ENCODE data around the gene ACOXL.
A peak's percentile ranks its signal among the peaks of the same experiment; 100 is the strongest.
"Not testable (repeated sequence)": the region's sequence is repeated elsewhere in the genome, so short reads cannot be mapped to it uniquely, and the experiment has no call there.

Gene ACOXL

GRCh38 chr2:110854355-110855081, 122.1 kb downstream of the ACOXL start:
- Histone ChIP-seq H3K27ac (no peak overlapping the region), H3K4me1 (peaks cover 17 to 61% (median 54%) of the 10 kb centered on the region in 10 experiments), H3K9me3 (replicated peaks in 1 of 11) (peaks cover 0 to 10% (median 4%) of the 10 kb centered on the region in 11 experiments; a peak in 4 of 22 replicates), H3K9ac (no peak overlapping the region), H3K27me3 (0 out of 22 replicates have a peak, but pooled peaks cover 0 to 13% (median 0%) of the 10 kb centered on the region in 11 experiments), H3K36me3 (no peaks in the 10 kb centered on the region), H3K4me2 (peak overlapping the region in 9 of 11 experiments; percentile 4 to 77 (median 52); a peak in 17 of 22 replicates), H4K20me1 (no peaks in the 10 kb centered on the region), H3K4me3 (no peak overlapping the region)
- TF ChIP-seq Cebpa-rat (IDR thresholded peaks at IDR 0.05): no peak

GRCh38 chr2:110855841-110856240, 123.5 kb downstream of the ACOXL start:
- not testable (repeated sequence) for H3K9ac ChIP-seq; H3K9me3 ChIP-seq (replicated peaks in 1 of 11); H3K36me3 ChIP-seq; H4K20me1 ChIP-seq; H3K4me3 ChIP-seq; H3K27ac ChIP-seq
- Histone ChIP-seq H3K4me1 (peaks cover 17 to 75% (median 67%) of the 10 kb centered on the region in 10 experiments), H3K27me3 (0 out of 22 replicates have a peak, but pooled peaks cover 0 to 14% (median 0%) of the 10 kb centered on the region in 11 experiments), H3K4me2 (peak overlapping the region in 1 of 11 experiments; percentile 61; a peak in 1 of 22 replicates)

GRCh38 chr2:110858135-110858725, 125.9 kb downstream of the ACOXL start:
- H3K4me3 ChIP-seq: no peak overlapping the region
- H3K36me3 ChIP-seq: no peaks in the 10 kb centered on the region
- 0 out of 22 replicates have a peak, but pooled peaks cover 0 to 14% (median 0%) of the 10 kb centered on the region in 11 experiments for H3K27me3 ChIP-seq
- H3K9ac ChIP-seq: peak overlapping the region in 1 of 11 experiments; percentile 30; a peak in 1 of 22 replicates
- peak in 1 of 11 experiments; percentile 36; a peak in 1 of 22 replicates for TF ChIP-seq Cebpa-rat (IDR thresholded peaks at IDR 0.05)
- peaks cover 0 to 10% (median 4%) of the 10 kb centered on the region in 11 experiments; a peak in 4 of 22 replicates for H3K9me3 ChIP-seq (replicated peaks in 1 of 11)
- no peaks in the 10 kb centered on the region for H4K20me1 ChIP-seq
- H3K27ac ChIP-seq: peak overlapping the region in 1 of 11 experiments; percentile 44; a peak in 2 of 22 replicates
- peak overlapping the region in 10 of 11 experiments; percentile 34 to 89 (median 82); a peak in 18 of 22 replicates for H3K4me2 ChIP-seq
- H3K4me1 ChIP-seq: peaks cover 1 to 66% (median 57%) of the 10 kb centered on the region in 10 experiments; a peak in 16 of 20 replicates

GRCh38 chr2:110858993-110859701, 126.8 kb downstream of the ACOXL start:
- no peaks in the 10 kb centered on the region for H4K20me1 ChIP-seq
- peaks cover 0 to 58% (median 48%) of the 10 kb centered on the region in 10 experiments; a peak in 16 of 20 replicates for H3K4me1 ChIP-seq
- H3K27ac ChIP-seq: peak overlapping the region in 1 of 11 experiments; percentile 44; a peak in 2 of 22 replicates
- H3K4me2 ChIP-seq: peak overlapping the region in 9 of 11 experiments; percentile 39 to 89 (median 83); a peak in 18 of 22 replicates
- H3K9ac ChIP-seq: peak overlapping the region in 1 of 11 experiments; percentile 30; a peak in 1 of 22 replicates
- H3K36me3 ChIP-seq: no peaks in the 10 kb centered on the region
- H3K9me3 ChIP-seq (replicated peaks in 1 of 11): peaks cover 0 to 10% (median 4%) of the 10 kb centered on the region in 11 experiments; a peak in 4 of 22 replicates
- H3K4me3 ChIP-seq: no peak overlapping the region
- TF ChIP-seq Cebpa-rat (IDR thresholded peaks at IDR 0.05): no peak
- 0 out of 22 replicates have a peak, but pooled peaks cover 0 to 14% (median 0%) of the 10 kb centered on the region in 11 experiments for H3K27me3 ChIP-seq

GRCh38 chr2:110860630-110861029, 128.3 kb downstream of the ACOXL start:
- Histone ChIP-seq H3K4me2 (peak overlapping the region in 8 of 11 experiments; percentile 63 to 89 (median 84); a peak in 16 of 22 replicates), H3K27me3 (0 out of 22 replicates have a peak, but pooled peaks cover 0 to 14% (median 0%) of the 10 kb centered on the region in 11 experiments), H3K9ac (no peak overlapping the region), H3K27ac (no peak overlapping the region), H3K4me1 (peaks cover 0 to 45% (median 36%) of the 10 kb centered on the region in 10 experiments; a peak in 16 of 20 replicates), H3K9me3 (replicated peaks in 1 of 11) (peaks cover 0 to 10% (median 4%) of the 10 kb centered on the region in 11 experiments; a peak in 4 of 22 replicates), H4K20me1 (no peaks in the 10 kb centered on the region), H3K4me3 (no peak overlapping the region), H3K36me3 (no peaks in the 10 kb centered on the region)
- no peak for TF ChIP-seq Cebpa-rat (IDR thresholded peaks at IDR 0.05)

- H3K27ac ChIP-seq: no peak overlapping the region
- 0 out of 22 replicates have a peak, but pooled peaks cover 0 to 14% (median 0%) of the 10 kb centered on the region in 11 experiments for H3K27me3 ChIP-seq
- H3K4me2 ChIP-seq: peak overlapping the region in 7 of 11 experiments; percentile 63 to 89 (median 84); a peak in 7 of 22 replicates
Measured at GRCh38 chr2:110861616-110862260, 129.4 kb downstream of the ACOXL start.

GRCh38 chr2:110863726-110864125, 131.4 kb downstream of the ACOXL start:
- 0 out of 22 replicates have a peak, but pooled peaks cover 0 to 9% (median 0%) of the 10 kb centered on the region in 11 experiments for H3K27me3 ChIP-seq
- no peaks in the 10 kb centered on the region for H3K36me3 ChIP-seq
- no peak for TF ChIP-seq Cebpa-rat (IDR thresholded peaks at IDR 0.05)
- H3K27ac ChIP-seq: no peak overlapping the region
- peaks cover 0 to 42% (median 32%) of the 10 kb centered on the region in 10 experiments; a peak in 16 of 20 replicates for H3K4me1 ChIP-seq
- H3K4me3 ChIP-seq: no peak overlapping the region
- no peaks in the 10 kb centered on the region for H4K20me1 ChIP-seq
- H3K9ac ChIP-seq: no peak overlapping the region
- no peaks in the 10 kb centered on the region for H3K9me3 ChIP-seq (replicated peaks in 1 of 11)
- peak overlapping the region in 1 of 11 experiments; percentile 15; a peak in 1 of 22 replicates for H3K4me2 ChIP-seq

More at GRCh38 chr2:110861616-110862260, 129.4 kb downstream of the ACOXL start:
- H3K36me3 ChIP-seq: no peaks in the 10 kb centered on the region
- no peak overlapping the region for H3K4me3 ChIP-seq
- H3K9me3 ChIP-seq (replicated peaks in 1 of 11): peaks cover 0 to 4% (median 0%) of the 10 kb centered on the region in 11 experiments; a peak in 1 of 22 replicates
- no peaks in the 10 kb centered on the region for H4K20me1 ChIP-seq
- peaks cover 0 to 52% (median 40%) of the 10 kb centered on the region in 10 experiments; a peak in 16 of 20 replicates for H3K4me1 ChIP-seq
- TF ChIP-seq Cebpa-rat (IDR thresholded peaks at IDR 0.05): no peak
- H3K9ac ChIP-seq: no peak overlapping the region

GRCh38 chr2:110864176-110864575, 131.8 kb downstream of the ACOXL start:
- H3K27me3 ChIP-seq: 0 out of 22 replicates have a peak, but pooled peaks cover 0 to 5% (median 0%) of the 10 kb centered on the region in 11 experiments
- TF ChIP-seq Cebpa-rat (IDR thresholded peaks at IDR 0.05): no peak
- no peak overlapping the region for H3K9ac ChIP-seq
- H3K4me2 ChIP-seq: peak overlapping the region in 1 of 11 experiments; percentile 15; a peak in 1 of 22 replicates
- H3K27ac ChIP-seq: no peak overlapping the region
- H3K4me3 ChIP-seq: no peak overlapping the region
- no peaks in the 10 kb centered on the region for H3K9me3 ChIP-seq (replicated peaks in 1 of 11)
- H3K36me3 ChIP-seq: no peaks in the 10 kb centered on the region
- H3K4me1 ChIP-seq: peaks cover 0 to 38% (median 27%) of the 10 kb centered on the region in 10 experiments; a peak in 16 of 20 replicates
- no peaks in the 10 kb centered on the region for H4K20me1 ChIP-seq
